Measurements from ENCODE around the gene ZNF526. TPM values are rescaled to one million over a fixed set of nuclear protein-coding genes. Genes with fewer than 3 reads are reported as not detected.

The ZNF526 gene
- total RNA-seq, 4 donors from 2014 or later, result 4.6 to 7.9 (median 6.8) TPM

GRCh38 chr19:42273407-42274064, 53.4 kb downstream of the ZNF526 start:
- intact Hi-C loops (cut with DNase I), result no loop called here
- Histone ChIP-seq H3K27me3 (no peaks in the 10 kb centered on the region), H3K4me3 (replicated peaks in 1 of 3) (no peak overlapping the region), H3K27ac (no peak overlapping the region), H3K9me3 (no peaks in the 10 kb centered on the region), H3K36me3 (peaks cover 28 to 29% of the 10 kb centered on the region in 2 donors), H3K4me1 (peaks cover 20 to 37% of the 10 kb centered on the region in 2 donors)
- 94% methylated on average over 41 to 43 of the region's 43 CpGs for WGBS, 2 donors
- no peak for DNase-seq
- TF ChIP-seq POLR2A (IDR thresholded peaks at IDR 0.05) (no peak), CTCF (IDR thresholded peaks at IDR 0.05) (no peak)

GRCh38 chr19:42274065-42274682, 54.1 kb downstream of the ZNF526 start:
- Histone ChIP-seq H3K27ac (no peak overlapping the region), H3K4me1 (peaks cover 25 to 44% of the 10 kb centered on the region in 2 donors)

GRCh38 chr19:42275103-42275502, 55.0 kb downstream of the ZNF526 start:
- Histone ChIP-seq H3K4me3 (replicated peaks in 1 of 3) (no peak overlapping the region), H3K27ac (no peak overlapping the region), H3K9me3 (no peaks in the 10 kb centered on the region), H3K27me3 (no peaks in the 10 kb centered on the region), H3K4me1 (peaks cover 29 to 45% of the 10 kb centered on the region in 2 donors), H3K36me3 (peaks cover 28 to 29% of the 10 kb centered on the region in 2 donors)
- intact Hi-C loops (cut with DNase I), result no loop called here
- TF ChIP-seq CTCF (IDR thresholded peaks at IDR 0.05) (no peak), POLR2A (IDR thresholded peaks at IDR 0.05) (no peak)
- 77 to 79% methylated on average over 7 of the region's 7 CpGs for WGBS, 2 donors
- no peak for DNase-seq

More at GRCh38 chr19:42274065-42274682, 54.1 kb downstream of the ZNF526 start:
- no peak for DNase-seq
- H3K36me3 ChIP-seq, result peaks cover 28 to 29% of the 10 kb centered on the region in 2 donors
- intact Hi-C loops (cut with DNase I), result no loop called here
- 84 to 98% methylated on average over 14 to 18 of the region's 22 CpGs for WGBS, 2 donors
- no peaks in the 10 kb centered on the region for H3K9me3 ChIP-seq
- H3K27me3 ChIP-seq, result no peaks in the 10 kb centered on the region
- TF ChIP-seq CTCF (IDR thresholded peaks at IDR 0.05) (no peak), POLR2A (IDR thresholded peaks at IDR 0.05) (no peak)
- H3K4me3 ChIP-seq (replicated peaks in 1 of 3), result no peak overlapping the region

GRCh38 chr19:42275517-42275916, 55.4 kb downstream of the ZNF526 start:
- intact Hi-C loops (cut with DNase I), result no loop called here
- no peaks in the 10 kb centered on the region for H3K9me3 ChIP-seq
- WGBS, 2 donors, result 89 to 93% methylated on average over 3 of the region's 3 CpGs
- no peak for DNase-seq
- TF ChIP-seq CTCF (IDR thresholded peaks at IDR 0.05), result no peak
- no peak for TF ChIP-seq POLR2A (IDR thresholded peaks at IDR 0.05)
- no peaks in the 10 kb centered on the region for H3K27me3 ChIP-seq
- no peak overlapping the region for H3K27ac ChIP-seq
- no peak overlapping the region for H3K4me3 ChIP-seq (replicated peaks in 1 of 3)
- peaks cover 26 to 41% of the 10 kb centered on the region in 2 donors for H3K4me1 ChIP-seq
- peaks cover 28 to 29% of the 10 kb centered on the region in 2 donors for H3K36me3 ChIP-seq

- intact Hi-C loops (cut with DNase I), result no loop called here
- H3K4me1 ChIP-seq, result peaks cover 27 to 38% of the 10 kb centered on the region in 2 donors
- H3K9me3 ChIP-seq, result no peaks in the 10 kb centered on the region
- no peaks in the 10 kb centered on the region for H3K27me3 ChIP-seq
- no peak for DNase-seq
- H3K36me3 ChIP-seq, result peaks cover 28 to 29% of the 10 kb centered on the region in 2 donors
- TF ChIP-seq CTCF (IDR thresholded peaks at IDR 0.05), result no peak
- no peak for TF ChIP-seq POLR2A (IDR thresholded peaks at IDR 0.05)
- no peak overlapping the region for H3K4me3 ChIP-seq (replicated peaks in 1 of 3)
- 69 to 89% methylated on average over 1 to 3 of the region's 3 CpGs for WGBS, 2 donors
- H3K27ac ChIP-seq, result no peak overlapping the region
Measured at GRCh38 chr19:42276284-42276683, 56.2 kb downstream of the ZNF526 start.
